Fibroblast of lung (primary cell): Measurements from ENCODE around the gene VAC14. TPM values are rescaled to one million over a fixed set of nuclear protein-coding genes. Genes with fewer than 3 reads are reported as not detected.

Source experiments
- DNase-seq, 2 donors: peaks; one replicate each; pipeline versions ENCODE4 v3.0.0 to v3.0.0-alpha.2; 2010; ENCODE audit warnings: low read depth in 2 of 2
- H2AFZ ChIP-seq: 2 replicates; pipeline ENCODE4 v1.5.1; 2012; ENCODE audit warnings: low read length, control low read depth, inconsistent platforms
- H3K27ac ChIP-seq: 2 replicates; pipeline ENCODE4 v1.5.1; 2011; ENCODE audit warnings: low read length, control low read depth; ENCODE audit not compliant: insufficient read depth
- H3K27me3 ChIP-seq: 2 replicates; pipeline ENCODE4 v1.5.1; 2011; ENCODE audit warnings: mild to moderate bottlenecking, low read length; ENCODE audit not compliant: control insufficient read depth, insufficient read depth
- H3K36me3 ChIP-seq: 2 replicates; pipeline ENCODE4 v1.5.1; 2011; ENCODE audit warnings: low read length; ENCODE audit not compliant: control insufficient read depth, insufficient read depth
- H3K4me1 ChIP-seq: 2 replicates; pipeline ENCODE4 v1.5.1; 2011; ENCODE audit warnings: low read length; ENCODE audit not compliant: control insufficient read depth, insufficient read depth; ENCODE audit errors: extremely low read depth
- H3K4me2 ChIP-seq: 2 replicates; pipeline ENCODE4 v1.5.1; 2011; ENCODE audit warnings: low read length, control low read depth; ENCODE audit not compliant: insufficient read depth; ENCODE audit errors: extremely low read depth
- H3K4me3 ChIP-seq, 4 experiments: fragments of 200-600 bp in 1 of 4; sonication (generic) in 1 of 4; replicated peaks in 1 of 4; 2 replicates each; pipeline ENCODE4 v1.5.1; 2011 to 2016; ENCODE audit warnings: low read length in 4 of 4, low read depth in 3 of 4, mild to moderate bottlenecking in 3 of 4, control low read depth in 2 of 4, inconsistent platforms in 1 of 4, mixed read lengths in 1 of 4; ENCODE audit not compliant: insufficient read depth in 1 of 4; ENCODE audit errors: control extremely low read depth in 1 of 4
- H3K79me2 ChIP-seq: 2 replicates; pipeline ENCODE4 v1.5.1; 2012; ENCODE audit warnings: mild to moderate bottlenecking, low read length, inconsistent platforms; ENCODE audit not compliant: control insufficient read depth, insufficient read depth
- H3K9ac ChIP-seq: 2 replicates; pipeline ENCODE4 v1.5.1; 2011; ENCODE audit warnings: mild to moderate bottlenecking, low read length, control low read depth; ENCODE audit not compliant: insufficient read depth
- H3K9me3 ChIP-seq: 2 replicates; pipeline ENCODE4 v1.5.1; 2012; ENCODE audit warnings: low read depth, low read length; ENCODE audit not compliant: control insufficient read depth, insufficient read depth
- H4K20me1 ChIP-seq: 2 replicates; pipeline ENCODE4 v1.5.1; 2011; ENCODE audit warnings: low read length; ENCODE audit not compliant: control insufficient read depth, insufficient read depth; ENCODE audit errors: extremely low read depth
- CTCF ChIP-seq, 2 donors: IDR thresholded peaks in 1 of 2; conservative IDR thresholded peaks in 1 of 2; 1 replicate in 1 of 2; 2 replicates in 1 of 2; pipeline ENCODE4 v1.5.1; 2011 to 2012; ENCODE audit warnings: low read length in 2 of 2, control low read depth in 1 of 2, inconsistent platforms in 1 of 2, low read depth in 1 of 2, mild to moderate bottlenecking in 1 of 2
- EZH2 ChIP-seq: IDR thresholded peaks from 2 replicates; pipeline ENCODE4 v1.5.1; 2012; ENCODE audit warnings: low read length, control low read depth, mild to moderate bottlenecking; ENCODE audit errors: missing control alignments
- polyA plus RNA-seq, 2 donors: library from polyadenylated mRNA; depleted of rRNA in 1 of 2; stranded (reverse) in 1 of 2; unstranded in 1 of 2; fragments of >200 nt; gene quantifications; 2 replicates each; pipeline ENCODE4 v1.2.1, GENCODE V29; 2011 to 2012; ENCODE audit warnings: missing spikeins in 1 of 2
- total RNA-seq: library from RNA; depleted of rRNA; stranded (reverse); fragments of >200 nt; gene quantifications from 2 replicates; pipeline ENCODE4 v1.2.1, GENCODE V29; 2014

The VAC14 gene
- total and polyA plus RNA-seq, 2 donors (not counting 1 experiment from before 2014, with no cell fraction given), result 25.0 to 29.2 TPM

DNA sequence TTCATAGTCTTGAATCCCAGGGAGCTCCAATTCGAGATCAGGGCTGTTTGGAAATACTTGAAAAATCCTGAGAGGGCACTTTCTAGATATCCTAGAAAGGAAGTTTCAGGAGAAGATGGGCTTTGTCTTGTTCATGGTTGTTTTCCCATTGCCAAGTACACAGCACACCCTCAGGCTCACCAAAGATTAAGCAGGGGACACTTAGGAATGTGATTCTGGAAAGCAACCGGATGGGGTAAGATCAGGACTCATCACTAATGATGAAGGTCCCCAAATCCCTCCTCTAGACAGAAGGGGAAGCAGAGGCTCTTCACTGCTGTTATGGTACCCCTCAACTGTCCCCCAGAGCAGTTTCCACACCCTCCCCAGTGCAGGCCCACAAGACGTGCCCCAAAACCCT lies 40.7 kb downstream of the VAC14 start:
- Histone ChIP-seq H3K4me2 (peak overlapping the region; percentile 48), H3K9me3 (no peaks in the 10 kb centered on the region), H3K27ac (peak overlapping the region; percentile 88), H2AFZ (no peak overlapping the region), H4K20me1 (no peaks in the 10 kb centered on the region), H3K9ac (peak overlapping the region; percentile 27), H3K36me3 (peaks cover 4% of the 10 kb centered on the region), H3K4me1 (peaks cover 19% of the 10 kb centered on the region), H3K79me2 (no peaks in the 10 kb centered on the region), H3K27me3 (no peaks in the 10 kb centered on the region), H3K4me3 (no peak overlapping the region)
- no peak for DNase-seq
- no peak for TF ChIP-seq CTCF (conservative IDR thresholded peaks at IDR 0.05 in 1 of 2, IDR thresholded peaks at IDR 0.05 in 1 of 2; ENCODE audit: low read depth in 1 of 2, low read length in 2 of 2)
- no peak for TF ChIP-seq EZH2

DNA sequence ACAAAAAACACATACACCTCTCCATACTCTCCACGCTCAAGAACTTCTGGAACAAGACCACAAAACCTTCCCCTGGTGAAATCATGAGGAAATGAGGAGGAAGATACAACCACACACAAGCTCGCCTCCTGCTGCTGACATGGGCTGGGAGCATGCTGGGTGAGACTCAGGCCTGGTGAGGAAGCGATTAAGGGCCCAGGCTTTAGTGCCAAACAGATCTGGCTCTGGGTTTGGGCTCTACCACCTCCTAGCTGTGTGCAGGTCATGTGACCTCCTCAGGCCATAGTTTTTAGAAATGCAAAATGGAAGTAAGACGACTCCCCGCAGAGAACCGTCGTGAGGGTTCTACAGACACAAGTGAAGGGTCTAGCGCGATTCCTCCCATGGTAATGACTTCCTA lies 41.3 kb downstream of the VAC14 start:
- H3K79me2 ChIP-seq, result no peaks in the 10 kb centered on the region
- no peaks in the 10 kb centered on the region for H3K9me3 ChIP-seq
- peaks cover 19% of the 10 kb centered on the region for H3K4me1 ChIP-seq
- H3K9ac ChIP-seq, result no peak overlapping the region
- no peak for DNase-seq
- peak overlapping the region; percentile 88 for H3K27ac ChIP-seq
- peaks cover 4% of the 10 kb centered on the region for H3K36me3 ChIP-seq
- H4K20me1 ChIP-seq, result no peaks in the 10 kb centered on the region
- no peak overlapping the region for H2AFZ ChIP-seq
- H3K27me3 ChIP-seq, result no peaks in the 10 kb centered on the region
- H3K4me3 ChIP-seq, result no peak overlapping the region
- TF ChIP-seq EZH2, result no peak
- no peak for TF ChIP-seq CTCF (conservative IDR thresholded peaks at IDR 0.05 in 1 of 2, IDR thresholded peaks at IDR 0.05 in 1 of 2; ENCODE audit: low read depth in 1 of 2, low read length in 2 of 2)
- no peak overlapping the region for H3K4me2 ChIP-seq

GRCh38 chr16:70758786-70759185 lies 42.2 kb downstream of the VAC14 start:
- peaks cover 4% of the 10 kb centered on the region for H3K36me3 ChIP-seq
- H4K20me1 ChIP-seq, result no peaks in the 10 kb centered on the region
- TF ChIP-seq EZH2 (no peak), CTCF (conservative IDR thresholded peaks at IDR 0.05 in 1 of 2, IDR thresholded peaks at IDR 0.05 in 1 of 2; ENCODE audit: low read depth in 1 of 2, low read length in 2 of 2) (no peak)
- H3K27ac ChIP-seq, result no peak overlapping the region
- no peaks in the 10 kb centered on the region for H3K9me3 ChIP-seq
- H3K4me1 ChIP-seq, result peaks cover 21% of the 10 kb centered on the region
- no peak overlapping the region for H3K4me2 ChIP-seq
- no peak overlapping the region for H2AFZ ChIP-seq
- DNase-seq, result no peak
- H3K27me3 ChIP-seq, result no peaks in the 10 kb centered on the region
- H3K79me2 ChIP-seq, result no peaks in the 10 kb centered on the region
- no peak overlapping the region for H3K9ac ChIP-seq
- H3K4me3 ChIP-seq, result no peak overlapping the region
